IPS-18c (cell line): ENCODE measurements around the gene BEX3.
"Not testable (repeated sequence)": the region's sequence is repeated elsewhere in the genome, so short reads cannot be mapped to it uniquely, and the experiment has no call there.

Experiments
- H3K4me3 ChIP-seq: 2 replicates; pipeline ENCODE4 v1.7.0; 2013; ENCODE audit warnings: low read depth, mild to moderate bottlenecking, low read length, moderate library complexity; ENCODE audit not compliant: insufficient read depth
- H3K9me3 ChIP-seq: one replicate; pipeline ENCODE4 v1.6.1; 2013; ENCODE audit warnings: mild to moderate bottlenecking, low read length, moderate library complexity; ENCODE audit not compliant: control insufficient read depth, insufficient read depth

Gene BEX3

DNA sequence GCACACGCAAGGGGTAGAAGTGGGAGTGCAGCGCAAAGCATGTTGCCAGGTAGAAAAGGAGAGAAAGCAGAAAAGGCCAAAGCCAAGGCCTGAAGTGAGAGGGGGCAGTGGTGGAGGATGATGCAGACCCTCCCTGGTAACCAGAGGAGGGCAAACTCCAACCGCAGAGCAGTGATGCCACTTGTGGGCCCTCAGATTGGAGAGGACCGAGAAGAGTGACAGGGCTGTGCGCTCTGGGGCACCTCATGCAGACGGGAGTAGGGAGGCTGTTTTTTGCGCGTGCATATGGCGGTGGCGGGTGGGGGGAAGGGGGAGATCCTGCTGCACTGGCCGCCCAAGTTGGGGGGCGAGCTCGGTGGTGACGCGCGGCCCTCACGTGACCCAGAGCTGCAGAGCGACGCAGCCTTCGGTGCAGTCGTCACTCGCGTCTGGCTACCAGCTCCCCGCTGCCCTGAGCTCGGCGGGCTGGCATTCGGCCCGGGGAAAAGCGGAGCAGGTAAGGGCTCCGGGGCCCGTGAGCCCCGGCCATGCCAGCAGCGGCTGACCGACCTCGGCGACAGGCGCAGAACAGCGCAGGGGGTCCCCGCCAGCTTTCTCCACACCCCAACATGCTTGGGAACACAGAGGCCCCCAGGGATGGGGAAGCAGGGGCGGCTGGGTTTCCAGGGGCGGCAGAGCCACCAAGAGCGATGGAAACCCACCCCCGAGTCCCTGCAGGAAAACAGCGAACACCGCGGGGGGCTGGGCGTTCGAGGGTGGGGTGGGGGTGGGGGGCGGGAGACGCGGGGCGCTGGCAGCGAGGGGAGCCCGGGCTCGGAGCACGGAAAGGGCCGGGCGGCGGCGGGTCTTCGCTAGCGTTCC lies at the start of gene BEX3:
TSS of gene BEX3 (plus strand) at position 421 of the 861 bp plus-strand sequence. CDS start 984 bp downstream, outside the sequence.
- peak within 1 kb of the TSS; percentile 94 for H3K4me3 ChIP-seq
- H3K9me3 ChIP-seq: no peaks in the 10 kb centered on the region

- no peaks in the 10 kb centered on the region for H3K9me3 ChIP-seq
- H3K4me3 ChIP-seq: peak within 1 kb of the TSS; percentile 43
These were observed 46.3 kb upstream of the BEX3 start, which contains the start of gene TCEAL7 for GRCh38 chrX:103329991-103330390. TSS of gene TCEAL7 (plus strand) at chrX:103330239. CDS start at chrX:103331404, 1,165 bp downstream.

DNA sequence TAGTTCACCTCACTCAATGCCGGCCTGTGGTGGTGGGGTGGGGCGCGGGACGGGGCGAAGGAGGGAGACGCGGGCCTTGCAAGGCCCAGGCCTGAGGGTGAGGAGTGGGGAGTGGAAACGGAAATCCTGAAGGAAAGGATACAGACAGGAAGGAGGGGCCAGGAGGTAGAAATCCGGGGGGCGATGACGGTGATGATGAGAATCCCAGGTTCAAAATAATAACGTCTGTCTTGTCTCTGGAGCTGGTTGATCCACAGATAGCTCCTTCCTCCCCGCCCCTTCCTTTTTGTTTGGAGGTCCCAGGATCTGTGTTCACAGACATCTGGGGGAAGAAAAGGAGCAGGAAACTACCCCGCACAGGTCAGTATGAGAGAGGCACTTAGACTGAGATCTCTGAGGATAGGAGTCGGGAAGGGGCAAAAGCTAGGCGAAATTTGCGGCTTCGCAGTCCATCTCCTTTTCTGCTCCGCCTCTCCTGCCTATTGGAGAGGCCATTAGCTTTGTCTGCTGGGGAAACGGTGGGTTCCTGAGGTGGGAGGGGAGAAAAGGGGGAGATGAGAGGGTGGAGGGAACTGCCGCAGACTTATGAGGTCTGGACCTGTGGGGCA lies 45.6 kb upstream of the BEX3 start:
- H3K9me3 ChIP-seq: no peaks in the 10 kb centered on the region
- peak overlapping the region; percentile 43; the same call in 1 of the 2 replicates for H3K4me3 ChIP-seq

DNA sequence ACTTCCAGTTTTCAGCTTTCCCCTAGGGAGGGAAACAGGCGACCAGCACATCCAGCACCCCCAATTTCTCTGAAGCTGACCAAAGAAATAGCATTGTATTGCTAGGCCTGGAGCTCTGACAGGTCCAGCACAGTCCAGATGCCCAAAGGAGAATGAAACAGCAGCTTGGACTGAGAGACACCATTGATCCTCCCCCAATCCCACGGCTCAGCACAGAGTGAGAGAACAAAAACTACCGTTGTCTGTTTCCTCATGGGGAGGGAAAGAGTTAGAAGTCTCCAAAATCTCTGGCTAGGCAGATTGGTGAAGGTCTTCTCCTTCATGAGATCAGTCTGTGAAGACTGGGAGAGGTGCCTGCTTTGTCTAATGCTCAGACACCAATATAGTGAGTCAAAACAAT lies 37.7 kb upstream of the BEX3 start:
- Histone ChIP-seq H3K9me3 (no peaks in the 10 kb centered on the region), H3K4me3 (no peak overlapping the region)

DNA sequence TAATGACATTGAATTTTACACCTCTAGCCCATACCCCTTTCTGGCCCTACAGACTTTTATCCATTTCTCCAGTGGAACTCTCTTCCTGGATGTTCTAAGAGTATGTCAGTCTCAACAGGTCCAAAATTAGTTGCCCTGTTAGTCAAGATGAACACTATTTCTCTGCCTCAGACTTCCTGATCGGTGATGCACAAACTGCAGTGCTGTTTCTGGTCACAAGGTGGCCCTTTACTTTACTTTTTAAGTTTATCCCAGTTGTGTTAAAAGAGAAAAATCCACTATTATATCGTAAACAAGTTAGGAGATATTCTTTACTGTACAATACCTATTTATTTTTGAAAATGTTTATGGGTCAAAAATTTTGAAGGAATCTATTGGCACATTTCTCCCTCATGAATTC lies 33.2 kb upstream of the BEX3 start:
- Histone ChIP-seq H3K4me3 (no peak overlapping the region), H3K9me3 (no peaks in the 10 kb centered on the region)

- no peak overlapping the region for H3K4me3 ChIP-seq
- H3K9me3 ChIP-seq: no peaks in the 10 kb centered on the region
These were observed 31.7 kb upstream of the BEX3 start for GRCh38 chrX:103344606-103345005.

DNA sequence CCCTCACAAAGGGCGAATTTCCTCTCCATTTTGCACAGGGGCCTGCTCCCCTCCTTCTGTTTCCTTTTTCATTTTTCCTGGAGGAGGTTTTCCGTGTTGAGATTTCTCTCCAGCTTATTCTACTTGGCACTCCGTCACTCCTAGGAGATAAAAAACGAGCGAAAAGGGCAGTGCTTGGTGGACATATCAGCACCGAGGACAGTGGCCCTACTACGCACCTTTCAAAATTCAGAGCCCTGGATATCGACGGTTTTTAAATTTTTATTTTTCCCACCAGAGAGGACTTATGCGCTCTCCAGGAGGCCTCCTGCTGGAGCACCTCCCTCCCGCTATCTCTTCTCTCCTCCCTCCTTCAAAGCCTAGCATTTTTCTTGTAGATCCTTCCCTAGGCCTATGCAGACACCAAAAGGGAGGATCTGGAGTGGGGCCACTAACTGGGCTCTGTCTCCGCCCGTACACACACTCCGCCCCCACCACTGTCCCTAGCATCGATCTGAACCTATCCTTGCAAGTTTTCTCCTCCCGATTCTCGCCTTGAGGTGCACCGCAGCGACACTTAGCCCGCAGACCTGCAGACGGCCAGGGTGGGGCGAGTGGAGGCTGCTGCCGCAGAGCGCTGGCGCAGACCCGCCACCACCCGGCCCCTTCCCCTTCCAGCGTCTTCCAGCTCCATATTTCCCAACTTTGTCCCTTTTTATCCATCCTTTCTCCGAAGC lies 28.5 kb upstream of the BEX3 start:
- peak overlapping the region; percentile 48 for H3K4me3 ChIP-seq
- H3K9me3 ChIP-seq: no peaks in the 10 kb centered on the region

- Histone ChIP-seq H3K4me3 (peak within 1 kb of the TSS; percentile 90), H3K9me3 (no peaks in the 10 kb centered on the region)
These were observed 20.1 kb upstream of the BEX3 start, which contains the start of gene TCEAL9 for GRCh38 chrX:103356130-103356798. TSS of gene TCEAL9 (plus strand) at chrX:103356506. CDS start at chrX:103357685, 1,179 bp downstream.

DNA sequence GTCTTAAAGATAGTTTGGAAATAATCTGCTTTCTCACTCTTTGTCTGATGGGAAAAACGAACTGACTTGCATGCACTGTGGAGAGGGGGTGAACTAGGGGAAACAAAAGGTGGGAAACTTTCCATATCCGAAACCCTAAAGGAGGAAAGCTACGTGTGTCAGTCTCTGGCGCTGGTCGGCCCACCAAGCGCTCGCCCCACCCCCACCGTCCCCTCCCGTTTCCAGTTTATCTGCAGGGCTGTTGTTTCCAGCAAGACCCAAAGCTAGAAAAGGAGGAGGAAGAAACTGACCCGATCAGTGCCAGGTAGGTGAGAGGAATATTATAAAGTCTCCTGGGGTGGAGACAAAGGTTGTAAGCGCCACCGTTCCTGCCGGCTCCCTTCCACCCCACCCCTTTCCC lies 19.5 kb upstream of the BEX3 start:
- no peaks in the 10 kb centered on the region for H3K9me3 ChIP-seq

GRCh38 chrX:103357871-103358270 lies 18.5 kb upstream of the BEX3 start:
- H3K9me3 ChIP-seq: no peaks in the 10 kb centered on the region
- H3K4me3 ChIP-seq: no peak overlapping the region

More for the DNA sequence above, 19.5 kb upstream of the BEX3 start:
- H3K4me3 ChIP-seq: peak overlapping the region; percentile 90

DNA sequence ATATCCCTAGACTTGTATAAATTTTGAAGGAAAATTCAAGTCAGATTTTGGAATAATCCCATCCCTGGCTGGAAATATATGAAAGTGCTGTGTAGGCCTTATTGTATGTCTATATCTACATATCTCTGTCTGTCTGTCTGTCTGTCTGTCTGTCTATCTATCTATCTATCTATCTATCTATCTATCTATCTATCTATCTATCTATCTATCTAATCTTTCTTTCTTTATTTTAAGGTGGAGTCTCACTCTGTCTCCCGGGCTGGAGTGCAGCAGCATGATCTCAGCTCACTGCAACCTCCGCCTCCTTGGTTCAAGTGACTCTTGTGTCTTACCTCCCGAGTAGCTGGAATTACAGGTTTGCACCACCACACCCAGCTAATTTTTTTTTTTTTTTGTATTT lies 16.7 kb upstream of the BEX3 start:
- H3K4me3 ChIP-seq, H3K9me3 ChIP-seq: not testable (repeated sequence)

- H3K9me3 ChIP-seq: no peaks in the 10 kb centered on the region
- no peak overlapping the region for H3K4me3 ChIP-seq
These were observed 16.2 kb upstream of the BEX3 start for GRCh38 chrX:103360092-103360491.

DNA sequence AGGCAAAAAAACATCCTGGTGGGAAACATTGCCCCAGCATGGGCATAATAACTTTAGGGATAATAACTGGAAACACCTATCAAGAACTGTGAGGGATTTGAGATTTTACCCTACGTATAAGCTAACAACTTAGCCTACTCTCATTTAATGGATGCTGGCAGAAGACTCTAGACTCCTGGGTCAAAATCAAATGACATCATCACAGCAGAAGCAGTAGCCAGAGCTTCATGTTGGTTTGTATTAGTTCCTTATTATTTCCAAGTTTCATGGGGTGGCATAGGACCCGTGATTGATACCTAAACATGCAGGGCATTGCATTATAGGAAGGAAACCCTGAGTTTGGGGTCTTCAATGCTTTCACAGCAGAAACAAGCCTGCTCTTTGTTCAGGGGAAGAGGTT lies 15.4 kb upstream of the BEX3 start:
- Histone ChIP-seq H3K9me3 (no peaks in the 10 kb centered on the region), H3K4me3 (no peak overlapping the region)

- Histone ChIP-seq H3K4me3 (no peak overlapping the region), H3K9me3 (no peaks in the 10 kb centered on the region)
These were observed 14.5 kb upstream of the BEX3 start for GRCh38 chrX:103361798-103362197.

- H3K9me3 ChIP-seq: no peaks in the 10 kb centered on the region
- no peak overlapping the region for H3K4me3 ChIP-seq
These were observed 13.9 kb upstream of the BEX3 start for GRCh38 chrX:103362474-103362873.

GRCh38 chrX:103363046-103363445 lies 13.3 kb upstream of the BEX3 start:
- Histone ChIP-seq H3K4me3 (no peak overlapping the region), H3K9me3 (no peaks in the 10 kb centered on the region)

GRCh38 chrX:103367502-103367901 lies 8.8 kb upstream of the BEX3 start:
- H3K9me3 ChIP-seq: no peaks in the 10 kb centered on the region
- no peak overlapping the region for H3K4me3 ChIP-seq
